ENCODE measurements around the gene USP22. TPM values are rescaled to one million over a fixed set of nuclear protein-coding genes. Genes with fewer than 3 reads are reported as not detected.

The USP22 gene
- total and polyA plus RNA-seq, 2 of the 8 experiments (the other 6 are each of a cell fraction or from before 2014, with no cell fraction given), result 221 to 316 TPM

DNA sequence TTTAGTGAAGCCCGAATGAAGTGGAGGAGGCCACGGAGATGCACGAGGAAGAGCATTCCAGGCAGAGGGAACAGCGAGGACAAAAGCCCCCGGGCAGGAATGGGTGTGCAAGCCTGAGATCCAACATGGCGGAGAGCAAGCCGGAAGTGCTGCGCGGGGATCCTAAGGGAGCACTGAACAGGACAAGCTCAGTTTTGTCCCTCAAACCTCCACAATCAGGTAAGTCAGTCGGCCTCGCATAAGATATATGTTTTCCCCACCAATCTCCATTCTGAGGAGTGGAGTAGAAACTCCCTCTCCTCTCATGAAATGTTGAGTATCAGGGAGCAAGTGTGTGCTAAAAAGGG is 32.9 kb upstream of the USP22 start:
- no peak for DNase-seq (ENCODE audit: low read depth in 1 of 2, low spot score in 2 of 2)
- Histone ChIP-seq H2BK5ac (ENCODE audit: low read depth, low read length) (no peak overlapping the region), H2BK15ac (ENCODE audit: low read length) (no peak overlapping the region), H2BK120ac (replicated peaks; ENCODE audit: low read depth, low read length) (no peak overlapping the region), H3K4me1 (replicated peaks in 1 of 4; ENCODE audit: control insufficient read depth in 3 of 4, insufficient read depth in 4 of 4, low read length in 3 of 4) (peaks cover 0 to 5% (median 0%) of the 10 kb centered on the region in 4 experiments; a peak in 2 of 7 replicates), H3K4me3 (ENCODE audit: extremely low read depth in 1 of 4, insufficient read depth in 2 of 4, low read depth in 3 of 4, low read length in 4 of 4) (no peak overlapping the region), H3K79me1 (ENCODE audit: low read depth, low read length) (no peaks in the 10 kb centered on the region), H2BK12ac (ENCODE audit: low read depth, low read length) (no peak overlapping the region), H3K23me2 (ENCODE audit: low read depth, low read length) (no peaks in the 10 kb centered on the region; the same call in 1 of the 2 replicates), H3K4ac (replicated peaks; ENCODE audit: insufficient read length, low read depth, low read length) (no peak overlapping the region), H2AK5ac (ENCODE audit: low read depth, low read length) (no peak overlapping the region), H3K23ac (ENCODE audit: insufficient read length) (no peak overlapping the region), H4K8ac (ENCODE audit: extremely low read depth, insufficient read depth, low read length) (no peak overlapping the region), H3K79me2 (ENCODE audit: control insufficient read depth in 1 of 2, insufficient read depth in 2 of 2, low read length in 2 of 2) (no peaks in the 10 kb centered on the region), H2AFZ (ENCODE audit: low read length) (0 out of 2 replicates have a peak overlapping the region, but pooled peaks have one; percentile 8), H3K27me3 (replicated peaks in 1 of 4; ENCODE audit: control insufficient read depth in 3 of 4, extremely low read depth in 1 of 4, insufficient read depth in 3 of 4, low read length in 3 of 4) (no peaks in the 10 kb centered on the region), H3K27ac (ENCODE audit: low read depth, low read length) (no peak overlapping the region; the same call in 1 of the 2 replicates), H3K56ac (replicated peaks; ENCODE audit: insufficient read length, low read depth, low read length) (no peak overlapping the region), H4K91ac (replicated peaks; ENCODE audit: insufficient read length, low read length) (no peak overlapping the region), H3K18ac (ENCODE audit: extremely low read depth, low read length) (peak overlapping the region; percentile 24; the same call in 1 of the 2 replicates), H3K4me2 (ENCODE audit: insufficient read depth in 1 of 2, low read depth in 2 of 2, low read length in 2 of 2) (no peak overlapping the region), H4K5ac (ENCODE audit: insufficient read length, low read depth, low read length) (no peak overlapping the region), H2BK20ac (ENCODE audit: low read length) (no peak overlapping the region), H4K20me1 (replicated peaks in 1 of 2; ENCODE audit: control insufficient read depth in 1 of 2, insufficient read depth in 2 of 2, low read length in 2 of 2) (no peaks in the 10 kb centered on the region), H3K36me3 (ENCODE audit: control insufficient read depth in 2 of 4, insufficient read depth in 4 of 4, low read length in 3 of 4) (no peaks in the 10 kb centered on the region), H3K9me3 (ENCODE audit: insufficient read depth in 2 of 2, low read depth in 1 of 2, low read length in 1 of 2) (no peaks in the 10 kb centered on the region; a peak in 1 of 4 replicates), H3K14ac (ENCODE audit: insufficient read length) (no peak overlapping the region), H3K9ac (replicated peaks in 1 of 4; ENCODE audit: extremely low read depth in 1 of 4, low read depth in 3 of 4, low read length in 3 of 4) (no peak overlapping the region)
- 84% methylated on average over 11 of the region's 11 CpGs; no CpG with 5 or more reads in 1 of the 2 experiments for WGBS, 2 experiments (ENCODE audit: extremely low coverage in 1 of 2, insufficient coverage in 1 of 2, insufficient read length in 1 of 2, insufficient replicate concordance in 2 of 2, low coverage in 1 of 2, low lambda C conversion rate in 2 of 2, missing lambda C conversion rate in 1 of 2)
- FAIRE-seq, result no peak
- POLR2A ChIA-PET (ENCODE audit: partially characterized antibody), result interaction anchor here (1.1 kb wide), 1 partner anchor 23 kb away, joined by 3 read pairs; no protein-coding TSS in a partner anchor
- TF ChIP-seq BACH1 (IDR thresholded peaks at IDR 0.05; ENCODE audit: low read length) (no peak), SUZ12 (IDR thresholded peaks at IDR 0.05; ENCODE audit: low read length) (no peak), KDM1A (IDR thresholded peaks at IDR 0.05; ENCODE audit: borderline replicate concordance, low read length) (no peak), KDM4A (IDR thresholded peaks at IDR 0.05; ENCODE audit: low read depth, low read length, severe bottlenecking) (no peak), BRCA1 (IDR thresholded peaks at IDR 0.05; ENCODE audit: low read depth, low read length) (no peak), CBX5 (IDR thresholded peaks at IDR 0.05; ENCODE audit: low read depth, low read length) (no peak), KDM5A (IDR thresholded peaks at IDR 0.05; ENCODE audit: low read length) (no peak), GABPA (IDR thresholded peaks at IDR 0.05; ENCODE audit: borderline replicate concordance, insufficient read depth, low read length) (no peak)
- TF ChIP-seq, protein P1, sequence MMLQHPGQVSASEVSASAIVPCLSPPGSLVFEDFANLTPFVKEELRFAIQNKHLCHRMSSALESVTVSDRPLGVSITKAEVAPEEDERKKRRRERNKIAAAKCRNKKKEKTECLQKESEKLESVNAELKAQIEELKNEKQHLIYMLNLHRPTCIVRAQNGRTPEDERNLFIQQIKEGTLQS (IDR thresholded peaks at IDR 0.05; ENCODE audit: insufficient read depth, low read depth, low read length), result no peak
- CTCF ChIA-PET (ENCODE audit: partially characterized antibody), result interaction anchor here (0.9 to 1.0 kb wide), 2 partner anchors 10 to 42 kb away, joined by 3 to 4 read pairs; no protein-coding TSS in a partner anchor

Data from H1 (cell line).